ENCODE data around the gene LHX5. TPM values are rescaled to one million over a fixed set of nuclear protein-coding genes. Genes with fewer than 3 reads are reported as not detected.

Gene LHX5
- total and polyA plus RNA-seq, 4 donors, result 1.6 to 13.2 (median 8.2) TPM

DNA sequence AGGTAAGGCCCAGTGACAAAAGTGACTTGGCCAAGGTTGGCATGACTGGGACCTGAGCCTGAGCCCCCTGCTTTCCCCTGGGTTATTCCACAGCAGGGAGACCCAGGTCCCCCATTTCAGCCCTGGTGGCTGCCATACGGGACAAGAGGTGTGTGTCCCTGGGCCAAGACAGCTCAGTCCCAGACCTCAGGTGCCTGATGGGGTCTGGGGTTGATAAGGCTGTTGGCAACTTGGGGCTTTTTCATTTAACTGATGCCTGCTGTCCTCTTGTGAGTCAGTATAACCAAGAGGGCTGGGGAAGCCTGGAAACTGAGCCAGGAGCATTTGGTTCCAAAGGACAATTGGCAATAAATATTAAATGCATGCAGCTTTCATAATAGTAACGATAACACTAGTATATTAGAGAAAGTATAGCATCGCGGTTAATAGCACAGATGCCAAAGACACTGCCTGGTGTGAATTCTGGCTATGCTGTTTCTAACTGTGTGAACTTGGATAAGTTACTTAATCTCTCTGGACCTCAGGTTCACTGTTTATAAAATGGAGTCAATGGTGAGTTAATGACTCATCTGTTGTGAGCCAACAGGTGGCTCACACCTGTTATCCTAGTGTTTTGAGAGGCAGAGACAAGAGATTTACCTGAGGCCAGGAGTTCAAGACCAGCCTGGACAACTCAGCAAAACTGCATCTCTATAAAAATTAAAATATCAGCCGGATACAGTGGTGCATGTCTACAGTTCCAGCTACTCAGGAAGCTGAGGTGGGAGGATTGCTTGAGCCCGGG lies 48.6 kb downstream of the LHX5 start:
- H3K27ac ChIP-seq (ENCODE audit: low read depth, low read length), result no peak overlapping the region
- H3K36me3 ChIP-seq (ENCODE audit: control insufficient read depth, insufficient read depth, low read length), result no peaks in the 10 kb centered on the region
- H3K4me3 ChIP-seq (ENCODE audit: low read depth, low read length), result peak overlapping the region; percentile 47
- no peak for DNase-seq (ENCODE audit: low read depth in 4 of 6, low spot score in 6 of 6)
- H3K27me3 ChIP-seq (ENCODE audit: control insufficient read depth, insufficient read depth, low read length), result no peaks in the 10 kb centered on the region
- 75% methylated on average over 4 of the region's 6 CpGs for WGBS (ENCODE audit: insufficient coverage)
- H3K4me1 ChIP-seq (ENCODE audit: control insufficient read depth, insufficient read depth, low read length), result peaks cover 14% of the 10 kb centered on the region
- no peaks in the 10 kb centered on the region for H3K9me3 ChIP-seq (ENCODE audit: control insufficient read depth, insufficient read depth, low read length)

DNA sequence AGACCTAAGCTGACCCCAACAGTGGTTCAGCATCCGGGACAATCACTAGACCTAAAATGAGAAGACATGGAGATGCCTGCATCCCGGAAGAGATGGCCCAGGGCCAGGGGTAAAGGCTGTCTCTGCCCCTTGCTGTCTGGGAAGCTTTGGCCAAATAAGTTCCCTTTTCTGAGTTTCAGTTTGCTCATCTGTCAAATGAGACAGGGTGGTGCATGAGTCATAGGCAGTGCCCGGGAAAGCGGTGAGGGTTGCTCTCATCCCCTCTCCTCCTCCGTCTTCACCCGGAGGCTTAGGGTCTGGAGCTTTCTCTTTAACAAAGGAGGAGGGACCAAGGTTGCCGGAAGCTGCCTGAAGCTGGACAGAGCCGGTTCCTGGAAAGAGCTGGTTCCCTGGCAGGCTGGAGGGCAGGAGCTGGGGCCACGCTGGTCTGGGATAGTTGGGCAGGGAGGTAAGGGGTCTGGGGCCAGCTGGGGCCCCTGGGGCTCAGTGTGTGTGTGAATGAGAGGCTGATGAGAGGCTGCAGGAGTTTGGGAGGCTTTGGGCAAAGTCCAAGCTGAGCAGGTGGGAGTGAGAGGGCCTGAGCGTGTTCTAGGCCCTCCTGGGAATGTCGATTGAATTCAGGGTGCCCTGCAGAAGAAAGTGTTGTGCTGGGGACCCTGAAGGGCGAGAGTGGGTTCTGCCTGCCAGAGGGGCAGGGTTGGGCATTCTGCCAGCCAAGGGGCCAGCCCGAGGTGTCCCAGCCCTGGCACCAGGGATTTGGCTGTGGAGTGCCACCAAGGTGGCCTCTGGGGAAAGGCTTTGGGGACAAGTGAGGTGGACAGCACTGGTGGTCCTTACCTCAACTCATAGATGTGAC lies 49.4 kb downstream of the LHX5 start, which contains the start of gene SDSL:
Gene SDSL, plus strand, starts transcription at position 351 of the 856 bp plus-strand sequence. CDS start 5,603 bp downstream, outside the sequence.
- peak within 1 kb of the TSS; percentile 47 for H3K4me3 ChIP-seq (ENCODE audit: low read depth, low read length)
- DNase-seq (ENCODE audit: low read depth in 4 of 6, low spot score in 6 of 6), result peak in 4 of 6 donors; percentile 44 to 75 (median 58)
- H3K4me1 ChIP-seq (ENCODE audit: control insufficient read depth, insufficient read depth, low read length), result peaks cover 14% of the 10 kb centered on the region
- 17% methylated on average over 11 of the region's 13 CpGs for WGBS (ENCODE audit: insufficient coverage)
- H3K36me3 ChIP-seq (ENCODE audit: control insufficient read depth, insufficient read depth, low read length), result no peaks in the 10 kb centered on the region
- H3K9me3 ChIP-seq (ENCODE audit: control insufficient read depth, insufficient read depth, low read length), result no peaks in the 10 kb centered on the region
- H3K27ac ChIP-seq (ENCODE audit: low read depth, low read length), result peak within 1 kb of the TSS; percentile 60
- no peaks in the 10 kb centered on the region for H3K27me3 ChIP-seq (ENCODE audit: control insufficient read depth, insufficient read depth, low read length)

DNA sequence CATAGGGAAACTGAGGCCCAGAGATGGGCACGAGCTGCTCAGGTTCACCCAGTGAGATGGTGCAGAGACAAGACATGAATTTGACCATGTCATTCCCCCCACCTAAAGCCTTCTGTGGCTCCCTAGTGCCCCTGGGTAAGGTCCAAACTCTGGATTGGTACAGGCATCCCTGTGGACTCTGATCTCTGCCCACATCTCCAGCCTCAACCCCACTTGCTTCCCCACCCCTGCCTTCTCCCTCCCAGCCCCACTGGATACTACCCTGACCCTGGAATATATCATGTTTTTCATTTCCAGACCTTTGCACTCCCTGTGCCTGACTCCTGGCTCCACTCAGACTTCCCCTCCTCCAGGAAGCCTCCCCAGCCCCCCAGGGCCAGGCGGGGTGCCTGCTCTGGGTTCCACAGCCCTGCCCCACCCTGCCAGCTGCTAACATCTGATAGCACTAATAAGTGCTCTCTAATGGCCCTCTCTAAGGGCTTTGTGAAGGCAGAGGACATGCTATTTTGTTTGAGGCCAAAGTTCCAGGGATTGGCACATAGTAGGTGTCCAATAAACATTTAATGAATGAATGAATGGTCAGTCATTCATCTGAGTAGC lies 50.6 kb downstream of the LHX5 start:
- 100% methylated on average over 2 of the region's 2 CpGs for WGBS (ENCODE audit: insufficient coverage)
- no peaks in the 10 kb centered on the region for H3K9me3 ChIP-seq (ENCODE audit: control insufficient read depth, insufficient read depth, low read length)
- DNase-seq (ENCODE audit: low read depth in 4 of 6, low spot score in 6 of 6), result no peak
- H3K4me1 ChIP-seq (ENCODE audit: control insufficient read depth, insufficient read depth, low read length), result peaks cover 14% of the 10 kb centered on the region
- H3K27ac ChIP-seq (ENCODE audit: low read depth, low read length), result no peak overlapping the region
- no peak overlapping the region for H3K4me3 ChIP-seq (ENCODE audit: low read depth, low read length)
- no peaks in the 10 kb centered on the region for H3K36me3 ChIP-seq (ENCODE audit: control insufficient read depth, insufficient read depth, low read length)
- H3K27me3 ChIP-seq (ENCODE audit: control insufficient read depth, insufficient read depth, low read length), result no peaks in the 10 kb centered on the region

DNA sequence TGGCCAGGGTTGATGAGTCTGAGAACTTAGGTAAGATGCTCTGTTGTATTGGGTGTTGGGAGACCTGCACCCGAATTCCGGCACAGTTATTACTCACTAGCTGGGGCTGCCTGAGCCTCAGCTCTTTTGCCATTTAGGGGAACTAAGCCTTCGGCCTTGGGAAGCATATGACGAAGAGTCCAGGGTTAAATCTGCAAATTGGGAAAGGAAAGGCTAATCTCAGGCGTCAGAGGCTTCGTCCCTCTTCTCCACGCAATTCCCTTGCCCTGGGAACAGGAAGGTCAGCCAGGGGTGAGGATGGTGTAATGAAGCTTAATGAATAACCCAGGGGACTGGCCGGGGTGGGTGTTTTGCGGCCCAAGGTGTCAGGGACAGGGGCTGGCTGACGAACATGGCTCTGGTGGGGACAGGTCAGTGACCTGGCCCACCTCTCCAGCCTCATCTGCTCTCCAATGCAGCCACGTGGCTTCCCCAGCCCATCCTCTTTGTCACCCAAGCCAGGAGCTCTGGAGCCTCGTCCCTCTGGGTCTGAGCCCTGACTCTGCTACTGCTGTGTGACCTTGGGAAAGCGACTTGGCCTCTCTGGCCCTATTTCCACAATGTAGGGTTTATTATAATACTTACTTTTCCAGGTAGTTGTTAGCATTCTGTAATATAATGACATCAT lies 53.3 kb downstream of the LHX5 start:
- H3K27ac ChIP-seq (ENCODE audit: low read depth, low read length), result no peak overlapping the region
- H3K36me3 ChIP-seq (ENCODE audit: control insufficient read depth, insufficient read depth, low read length), result no peaks in the 10 kb centered on the region
- H3K27me3 ChIP-seq (ENCODE audit: control insufficient read depth, insufficient read depth, low read length), result no peaks in the 10 kb centered on the region
- no peak for DNase-seq (ENCODE audit: low read depth in 4 of 6, low spot score in 6 of 6)
- H3K4me3 ChIP-seq (ENCODE audit: low read depth, low read length), result no peak overlapping the region
- H3K9me3 ChIP-seq (ENCODE audit: control insufficient read depth, insufficient read depth, low read length), result no peaks in the 10 kb centered on the region
- peaks cover 14% of the 10 kb centered on the region for H3K4me1 ChIP-seq (ENCODE audit: control insufficient read depth, insufficient read depth, low read length)
- WGBS (ENCODE audit: insufficient coverage), result 57% methylated on average over 10 of the region's 13 CpGs

DNA sequence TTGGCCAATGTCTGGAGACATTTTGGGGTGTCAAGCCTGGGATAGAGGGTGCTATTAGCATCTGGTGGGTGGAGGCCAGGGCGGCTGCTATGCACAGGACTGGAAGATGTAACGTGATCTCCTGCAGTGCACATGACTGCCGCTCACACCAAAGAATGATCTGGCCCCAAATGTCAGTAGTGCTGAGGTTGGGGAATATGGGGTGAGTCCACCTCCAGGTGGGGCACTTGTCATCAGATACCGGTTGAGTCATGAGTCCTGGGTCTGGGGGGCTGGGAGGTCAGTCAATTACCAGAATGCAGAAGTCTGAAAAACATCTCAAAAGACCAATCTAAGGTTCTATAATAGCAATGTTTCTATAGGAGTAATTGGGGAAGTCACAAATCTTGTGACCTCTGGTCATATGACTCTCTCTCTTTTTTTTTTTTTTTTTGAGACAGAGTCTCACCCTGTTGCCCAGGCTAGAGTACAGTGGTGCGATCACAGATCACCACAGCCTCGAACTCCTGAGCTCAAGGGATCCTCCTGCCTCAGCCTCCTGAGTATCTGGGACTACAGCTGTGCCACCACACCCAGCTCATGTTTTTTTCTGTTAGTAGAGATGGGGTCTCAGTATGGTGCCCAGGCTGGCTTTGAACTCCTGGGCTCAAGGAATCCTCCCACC lies 55.4 kb downstream of the LHX5 start:
- WGBS (ENCODE audit: insufficient coverage), result 55% methylated on average over 3 of the region's 6 CpGs
- Histone ChIP-seq H3K27ac (ENCODE audit: low read depth, low read length) (no peak overlapping the region), H3K4me1 (ENCODE audit: control insufficient read depth, insufficient read depth, low read length) (no peaks in the 10 kb centered on the region), H3K27me3 (ENCODE audit: control insufficient read depth, insufficient read depth, low read length) (no peaks in the 10 kb centered on the region), H3K36me3 (ENCODE audit: control insufficient read depth, insufficient read depth, low read length) (no peaks in the 10 kb centered on the region), H3K4me3 (ENCODE audit: low read depth, low read length) (no peak overlapping the region), H3K9me3 (ENCODE audit: control insufficient read depth, insufficient read depth, low read length) (no peaks in the 10 kb centered on the region)
- no peak for DNase-seq (ENCODE audit: low read depth in 4 of 6, low spot score in 6 of 6)

DNA sequence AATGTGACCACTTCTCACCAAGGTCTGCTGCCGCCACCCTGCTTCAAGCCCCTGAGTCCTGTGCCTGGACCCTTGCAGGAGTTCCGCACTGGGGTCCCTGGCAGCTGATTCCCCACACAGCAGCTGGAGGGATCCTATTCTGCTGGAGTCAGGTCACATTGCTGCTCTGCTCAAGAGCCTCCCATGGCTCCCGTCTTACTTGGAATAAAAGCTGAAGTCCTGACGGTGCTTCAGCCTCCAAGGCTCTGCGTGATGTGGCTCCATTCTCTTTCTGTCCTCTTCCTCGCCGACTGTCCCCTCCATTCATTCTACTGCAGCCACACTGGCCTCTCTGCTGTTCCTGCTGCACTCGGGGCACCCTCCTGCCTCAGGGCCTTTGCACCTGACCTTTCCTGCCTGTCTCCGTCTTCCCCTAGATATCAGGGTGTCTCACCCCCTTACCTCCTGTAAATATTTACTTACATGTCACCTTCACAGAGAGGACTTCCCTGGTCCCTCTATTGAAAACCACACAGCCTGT lies 57.1 kb downstream of the LHX5 start:
- no peak for DNase-seq (ENCODE audit: low read depth in 4 of 6, low spot score in 6 of 6)

DNA sequence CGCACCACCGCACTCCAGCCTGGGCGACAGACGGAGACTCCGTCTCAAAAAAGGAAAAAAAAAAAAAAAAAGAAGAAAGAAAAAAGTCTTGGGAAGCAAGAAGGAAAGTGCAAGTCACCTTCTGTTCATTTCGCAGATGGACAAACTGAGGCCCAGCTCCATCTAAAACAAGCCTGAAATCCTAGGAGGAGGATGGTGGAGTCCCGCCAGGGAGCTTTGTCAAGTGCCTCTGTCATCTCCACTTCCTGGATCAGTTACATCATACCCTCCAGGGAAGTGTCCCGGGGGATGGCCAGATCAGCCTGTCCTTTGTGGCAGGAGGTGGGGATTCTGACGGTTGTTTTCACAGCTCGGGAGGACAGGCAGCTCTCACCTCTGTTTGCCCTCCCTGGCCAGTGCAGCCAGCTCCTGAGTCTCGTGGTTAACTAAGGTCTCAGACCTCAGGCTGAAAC lies 58.2 kb downstream of the LHX5 start:
- Histone ChIP-seq H3K4me3 (ENCODE audit: low read depth, low read length) (no peak overlapping the region), H3K36me3 (ENCODE audit: control insufficient read depth, insufficient read depth, low read length) (no peaks in the 10 kb centered on the region), H3K27ac (ENCODE audit: low read depth, low read length) (no peak overlapping the region), H3K9me3 (ENCODE audit: control insufficient read depth, insufficient read depth, low read length) (no peaks in the 10 kb centered on the region), H3K27me3 (ENCODE audit: control insufficient read depth, insufficient read depth, low read length) (no peaks in the 10 kb centered on the region), H3K4me1 (ENCODE audit: control insufficient read depth, insufficient read depth, low read length) (no peaks in the 10 kb centered on the region)
- DNase-seq (ENCODE audit: low read depth in 4 of 6, low spot score in 6 of 6), result no peak
- 23% methylated on average over 4 of the region's 11 CpGs for WGBS (ENCODE audit: insufficient coverage)

More for the DNA sequence above, 57.1 kb downstream of the LHX5 start:
- no peaks in the 10 kb centered on the region for H3K36me3 ChIP-seq (ENCODE audit: control insufficient read depth, insufficient read depth, low read length)
- H3K4me1 ChIP-seq (ENCODE audit: control insufficient read depth, insufficient read depth, low read length), result no peaks in the 10 kb centered on the region
- no peak overlapping the region for H3K4me3 ChIP-seq (ENCODE audit: low read depth, low read length)
- H3K27ac ChIP-seq (ENCODE audit: low read depth, low read length), result no peak overlapping the region
- WGBS (ENCODE audit: insufficient coverage), result 87% methylated on average over 8 of the region's 9 CpGs
- H3K27me3 ChIP-seq (ENCODE audit: control insufficient read depth, insufficient read depth, low read length), result no peaks in the 10 kb centered on the region
- H3K9me3 ChIP-seq (ENCODE audit: control insufficient read depth, insufficient read depth, low read length), result no peaks in the 10 kb centered on the region

All from spinal cord (tissue), 10 donors.